DOHH2 (cell line): ENCODE measurements around the gene SLC22A31.

Experiments used
- H3F3A ChIP-seq: fragments of 200-600 bp; sonication (generic), shearing (Covaris generic); 2 replicates; pipeline ENCODE4 v1.6.0; 2016; ENCODE audit warnings: antibody characterized with exemption, mild to moderate bottlenecking; ENCODE audit not compliant: control insufficient read depth, insufficient read depth
- H3K27ac ChIP-seq: fragments of 200-600 bp; sonication (generic); 2 replicates; pipeline ENCODE4 v1.5.1; 2014; ENCODE audit warnings: low read depth, mild to moderate bottlenecking, low read length, moderate library complexity
- H3K27me3 ChIP-seq: fragments of 200-600 bp; sonication (generic); 2 replicates; pipeline ENCODE4 v1.6.1; 2014; ENCODE audit warnings: mild to moderate bottlenecking, low read length, mixed read lengths; ENCODE audit not compliant: control insufficient read depth
- H3K36me3 ChIP-seq: fragments of 200-600 bp; sonication (generic); 2 replicates; pipeline ENCODE4 v1.6.1; 2014; ENCODE audit warnings: mild to moderate bottlenecking, low read length, moderate library complexity, mixed read lengths; ENCODE audit not compliant: control insufficient read depth
- H3K4me1 ChIP-seq: fragments of 200-600 bp; sonication (generic); 2 replicates; pipeline ENCODE4 v1.6.1; 2014; ENCODE audit warnings: mild to moderate bottlenecking, low read length, mixed read lengths; ENCODE audit not compliant: control insufficient read depth
- H3K4me2 ChIP-seq: fragments of 200-600 bp; sonication (generic); 2 replicates; pipeline ENCODE4 v1.6.0; 2014; ENCODE audit warnings: mild to moderate bottlenecking, low read length, moderate library complexity
- H3K4me3 ChIP-seq: fragments of 200-600 bp; sonication (generic); 2 replicates; pipeline ENCODE4 v1.5.1; 2014; ENCODE audit warnings: mild to moderate bottlenecking, low read length, mixed read lengths
- H3K79me2 ChIP-seq: fragments of 200-600 bp; sonication (generic); 2 replicates; pipeline ENCODE4 v1.6.1; 2014; ENCODE audit warnings: mild to moderate bottlenecking, low read length, mixed read lengths; ENCODE audit not compliant: control insufficient read depth
- H3K9me2 ChIP-seq: fragments of 200-600 bp; sonication (generic); replicated peaks from 2 replicates; pipeline ENCODE4 v1.6.1; 2014; ENCODE audit warnings: mild to moderate bottlenecking, low read length, mixed read lengths; ENCODE audit not compliant: control insufficient read depth
- H3K9me3 ChIP-seq: fragments of 200-600 bp; sonication (generic); 2 replicates; pipeline ENCODE4 v1.6.1; 2014; ENCODE audit warnings: antibody characterized with exemption, low read length, mixed read lengths; ENCODE audit not compliant: control insufficient read depth, insufficient read depth
- H4K20me1 ChIP-seq: fragments of 200-600 bp; sonication (generic); 2 replicates; pipeline ENCODE4 v1.6.0; 2014; ENCODE audit warnings: low read depth, mild to moderate bottlenecking, antibody characterized with exemption, low read length, moderate library complexity; ENCODE audit not compliant: control insufficient read depth, insufficient read depth
- EZH2phosphoT487 ChIP-seq: fragments of 200-600 bp; sonication (generic); IDR thresholded peaks from 2 replicates; pipeline ENCODE4 v1.6.1; 2017; ENCODE audit warnings: borderline replicate concordance, mild to moderate bottlenecking, antibody characterized with exemption, low read length, moderate library complexity, mixed read lengths
- TF ChIP-seq, protein P1 (sequence below): fragments of 200-600 bp; sonication (generic); IDR thresholded peaks from one replicate; pipeline ENCODE4 v1.5.1; 2014; ENCODE audit warnings: antibody characterized with exemption, mild to moderate bottlenecking, low read depth, low read length; ENCODE audit not compliant: poor library complexity, severe bottlenecking

The SLC22A31 gene

GRCh38 chr16:89155851-89156739, 44.2 kb downstream of the SLC22A31 start:
- Histone ChIP-seq H4K20me1 (peaks cover 7% of the 10 kb centered on the region; the same call in 1 of the 2 replicates), H3K79me2 (no peaks in the 10 kb centered on the region), H3K4me1 (peaks cover 30% of the 10 kb centered on the region), H3K4me2 (no peak overlapping the region), H3F3A (peaks cover 26% of the 10 kb centered on the region), H3K4me3 (no peak overlapping the region), H3K27ac (no peak overlapping the region), H3K9me3 (peaks cover 28% of the 10 kb centered on the region; the same call in 1 of the 2 replicates), H3K9me2 (no peaks in the 10 kb centered on the region), H3K27me3 (no peaks in the 10 kb centered on the region), H3K36me3 (peaks cover 7% of the 10 kb centered on the region)
- TF ChIP-seq EZH2phosphoT487 = no peak
- TF ChIP-seq, protein P1, sequence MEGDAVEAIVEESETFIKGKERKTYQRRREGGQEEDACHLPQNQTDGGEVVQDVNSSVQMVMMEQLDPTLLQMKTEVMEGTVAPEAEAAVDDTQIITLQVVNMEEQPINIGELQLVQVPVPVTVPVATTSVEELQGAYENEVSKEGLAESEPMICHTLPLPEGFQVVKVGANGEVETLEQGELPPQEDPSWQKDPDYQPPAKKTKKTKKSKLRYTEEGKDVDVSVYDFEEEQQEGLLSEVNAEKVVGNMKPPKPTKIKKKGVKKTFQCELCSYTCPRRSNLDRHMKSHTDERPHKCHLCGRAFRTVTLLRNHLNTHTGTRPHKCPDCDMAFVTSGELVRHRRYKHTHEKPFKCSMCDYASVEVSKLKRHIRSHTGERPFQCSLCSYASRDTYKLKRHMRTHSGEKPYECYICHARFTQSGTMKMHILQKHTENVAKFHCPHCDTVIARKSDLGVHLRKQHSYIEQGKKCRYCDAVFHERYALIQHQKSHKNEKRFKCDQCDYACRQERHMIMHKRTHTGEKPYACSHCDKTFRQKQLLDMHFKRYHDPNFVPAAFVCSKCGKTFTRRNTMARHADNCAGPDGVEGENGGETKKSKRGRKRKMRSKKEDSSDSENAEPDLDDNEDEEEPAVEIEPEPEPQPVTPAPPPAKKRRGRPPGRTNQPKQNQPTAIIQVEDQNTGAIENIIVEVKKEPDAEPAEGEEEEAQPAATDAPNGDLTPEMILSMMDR = no peak

- H3K27me3 ChIP-seq = no peaks in the 10 kb centered on the region
- H3K4me1 ChIP-seq = peaks cover 30% of the 10 kb centered on the region
- no peaks in the 10 kb centered on the region for H3K79me2 ChIP-seq
- H3K36me3 ChIP-seq = peaks cover 14% of the 10 kb centered on the region
- TF ChIP-seq, protein P1 = no peak
- TF ChIP-seq EZH2phosphoT487 = no peak
- H4K20me1 ChIP-seq = peaks cover 7% of the 10 kb centered on the region; the same call in 1 of the 2 replicates
- H3F3A ChIP-seq = peaks cover 31% of the 10 kb centered on the region
- peaks cover 28% of the 10 kb centered on the region; the same call in 1 of the 2 replicates for H3K9me3 ChIP-seq
- no peaks in the 10 kb centered on the region for H3K9me2 ChIP-seq
- H3K4me2 ChIP-seq = no peak overlapping the region
- no peak overlapping the region for H3K27ac ChIP-seq
- H3K4me3 ChIP-seq = no peak overlapping the region
Observed at GRCh38 chr16:89155184-89155679, 45.1 kb downstream of the SLC22A31 start.

- Histone ChIP-seq H3K36me3 (peaks cover 20% of the 10 kb centered on the region), H3K4me1 (peaks cover 30% of the 10 kb centered on the region), H3K4me3 (no peak overlapping the region), H3K79me2 (no peaks in the 10 kb centered on the region), H3K9me3 (peaks cover 26% of the 10 kb centered on the region; the same call in 1 of the 2 replicates), H3K9me2 (no peaks in the 10 kb centered on the region), H3K27ac (no peak overlapping the region), H4K20me1 (peaks cover 7% of the 10 kb centered on the region; the same call in 1 of the 2 replicates), H3F3A (peaks cover 31% of the 10 kb centered on the region), H3K4me2 (no peak overlapping the region), H3K27me3 (no peaks in the 10 kb centered on the region)
- no peak for TF ChIP-seq EZH2phosphoT487
- TF ChIP-seq, protein P1 = no peak
Observed at GRCh38 chr16:89154390-89155183, 45.8 kb downstream of the SLC22A31 start.
